RPMI8226 (cell line): ENCODE results near the gene TMEM61.
A peak's percentile ranks its signal among the peaks of the same experiment; 100 is the strongest.
"Not testable (repeated sequence)": the region's sequence is repeated elsewhere in the genome, so short reads cannot be mapped to it uniquely, and the experiment has no call there.

Experiments used
- DNase-seq: peaks from one replicate; pipeline ENCODE4 v3.0.0-alpha.2; 2015

TMEM61 gene

DNA sequence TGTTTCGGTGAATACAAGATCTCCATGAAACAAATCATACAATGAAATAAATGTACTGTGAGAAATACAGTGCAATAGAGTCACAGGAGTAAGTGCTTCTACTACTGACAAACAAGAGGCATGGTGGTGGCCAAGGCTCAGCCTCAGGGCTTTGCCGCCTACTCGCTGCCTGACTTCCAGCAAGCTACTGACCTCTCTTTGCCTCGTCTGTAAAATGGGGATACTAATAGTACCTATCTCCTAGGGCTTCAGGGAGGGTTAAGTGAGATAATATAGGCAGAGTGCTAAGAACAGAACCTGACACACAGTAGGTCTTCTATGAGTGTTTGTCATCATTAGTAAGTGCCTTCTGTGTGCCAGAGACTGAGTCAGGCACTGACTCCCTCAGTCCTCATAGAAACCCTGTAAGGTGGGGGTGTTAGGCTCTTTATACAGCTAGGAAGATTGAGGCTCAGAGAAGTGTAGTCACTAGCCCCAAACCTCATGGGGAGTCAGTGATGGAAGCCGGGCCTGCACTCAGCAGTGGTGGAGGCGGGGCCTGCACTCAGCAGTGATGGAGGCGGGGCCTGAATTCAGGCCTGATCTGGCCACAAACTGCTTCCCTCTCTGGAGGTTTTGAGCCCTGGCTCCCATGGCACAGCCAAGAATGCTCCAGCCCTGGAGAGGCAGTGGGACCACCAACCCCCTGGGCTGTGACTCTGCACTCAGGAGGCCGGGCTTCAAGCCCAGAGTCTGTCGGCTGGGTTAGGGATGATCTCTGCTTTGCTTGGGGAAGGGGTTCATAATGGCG lies 25.1 kb downstream of the TMEM61 start:
- DNase-seq: peak; percentile 55

DNA sequence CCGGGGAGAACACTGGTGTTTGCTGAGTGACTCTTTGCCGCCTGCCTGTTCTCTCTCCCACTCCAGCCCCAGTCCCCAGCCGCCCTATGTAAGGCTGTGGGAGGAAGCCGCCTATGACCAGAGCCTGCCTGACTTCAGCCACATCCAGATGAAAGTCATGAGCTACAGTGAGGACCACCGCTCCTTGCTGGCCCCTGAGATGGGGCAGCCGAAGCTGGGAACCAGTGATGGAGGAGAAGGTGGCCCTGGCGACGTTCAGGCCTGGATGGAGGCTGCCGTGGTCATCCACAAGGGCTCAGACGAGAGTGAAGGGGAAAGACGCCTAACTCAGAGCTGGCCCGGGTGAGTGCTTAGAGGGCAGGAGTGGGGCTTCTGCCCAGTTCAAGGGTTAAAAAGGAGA lies 26.5 kb downstream of the TMEM61 start:
- no peak for DNase-seq

- no peak for DNase-seq
Observed at GRCh38 chr1:55007625-55008024, 27.2 kb downstream of the TMEM61 start.

DNA sequence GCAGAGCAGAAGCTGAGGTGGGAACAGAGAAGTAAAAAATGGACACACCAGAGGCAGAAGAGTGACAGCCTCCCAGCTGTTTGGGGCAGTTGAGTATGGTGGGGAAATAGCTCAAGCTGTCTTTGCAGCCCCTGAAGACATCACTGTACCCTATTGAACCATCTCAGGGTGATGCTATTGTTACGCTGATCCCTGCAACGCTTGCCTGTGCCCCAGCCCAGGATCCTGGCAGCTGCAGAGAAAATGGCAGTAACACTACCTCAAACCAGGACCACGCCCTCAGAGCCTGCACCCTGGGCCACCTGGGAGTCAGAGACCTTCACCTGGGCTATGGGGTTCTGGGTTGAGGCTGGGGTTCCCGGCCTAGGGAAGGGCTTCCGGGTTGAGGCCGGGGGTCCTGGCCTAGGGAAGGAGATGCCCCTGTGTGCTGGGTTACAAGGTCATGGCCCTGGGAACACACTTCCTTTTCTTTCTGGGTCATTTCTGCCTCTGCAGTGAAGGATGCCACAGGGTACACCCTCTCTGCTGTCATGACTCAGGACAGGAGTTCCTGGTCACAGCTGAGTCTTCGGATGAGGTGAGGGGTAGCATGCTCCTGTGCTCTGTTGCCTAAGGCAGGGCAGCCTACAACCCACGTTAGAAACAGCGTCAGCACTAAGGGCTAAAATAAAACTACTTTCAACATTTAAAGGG lies 29.9 kb downstream of the TMEM61 start:
- DNase-seq: no peak

DNA sequence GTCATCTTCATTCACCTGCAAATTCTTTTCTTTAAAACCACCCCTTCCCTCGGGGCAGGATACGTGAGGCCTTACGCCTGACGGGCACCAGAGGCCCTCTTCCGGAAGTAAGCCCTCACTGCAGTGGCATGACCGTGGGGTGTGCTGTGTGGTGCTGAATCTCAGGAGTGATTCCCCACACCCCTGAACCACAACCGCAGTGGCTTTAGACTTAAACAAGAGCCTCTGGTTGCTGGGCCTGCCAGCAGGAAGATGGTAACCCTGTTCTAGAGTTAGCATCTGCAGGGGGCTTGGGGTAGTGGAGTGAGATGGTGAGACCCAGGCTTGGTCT lies 30.4 kb downstream of the TMEM61 start:
- peak; percentile 45 for DNase-seq

DNA sequence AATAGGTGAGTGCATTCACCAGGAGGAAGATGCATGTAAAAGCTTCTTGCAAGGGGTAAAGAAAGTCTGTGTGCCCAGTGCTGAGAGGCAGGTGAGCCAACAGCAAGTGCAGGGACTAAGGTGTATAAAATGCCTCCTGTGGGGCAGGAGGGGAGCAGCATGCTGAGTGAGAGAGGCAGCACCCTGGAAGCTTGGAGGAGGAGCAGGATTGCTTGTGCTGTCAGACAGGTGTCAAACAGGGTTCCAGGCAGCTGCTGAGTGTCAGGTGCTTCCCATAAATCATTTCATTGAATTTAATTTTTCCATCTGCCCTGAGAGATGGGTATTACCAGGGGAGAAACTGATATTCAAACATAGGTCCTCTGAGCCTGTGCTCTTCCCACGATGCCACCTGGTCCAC lies 32.2 kb downstream of the TMEM61 start:
- no peak for DNase-seq

DNA sequence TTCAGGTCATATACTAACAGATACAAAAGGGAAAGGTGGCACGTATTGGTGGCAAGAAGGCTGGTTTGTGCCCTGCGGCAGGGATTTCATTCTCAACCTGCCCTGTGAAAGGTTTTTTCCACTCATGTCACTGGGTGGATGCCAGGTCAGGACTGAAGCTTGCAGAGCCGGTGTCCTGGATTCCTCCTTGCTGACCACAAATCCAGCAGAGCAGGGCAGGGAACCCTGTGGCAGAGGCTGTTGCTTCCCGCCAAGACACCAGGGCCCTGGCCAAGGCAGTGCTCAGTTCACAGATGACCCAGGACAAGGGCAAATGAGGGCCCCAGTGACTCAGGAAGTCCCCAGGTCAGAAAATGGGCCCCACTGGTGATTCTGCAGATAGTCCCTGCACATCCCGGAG lies 34.7 kb downstream of the TMEM61 start:
- DNase-seq: no peak

DNA sequence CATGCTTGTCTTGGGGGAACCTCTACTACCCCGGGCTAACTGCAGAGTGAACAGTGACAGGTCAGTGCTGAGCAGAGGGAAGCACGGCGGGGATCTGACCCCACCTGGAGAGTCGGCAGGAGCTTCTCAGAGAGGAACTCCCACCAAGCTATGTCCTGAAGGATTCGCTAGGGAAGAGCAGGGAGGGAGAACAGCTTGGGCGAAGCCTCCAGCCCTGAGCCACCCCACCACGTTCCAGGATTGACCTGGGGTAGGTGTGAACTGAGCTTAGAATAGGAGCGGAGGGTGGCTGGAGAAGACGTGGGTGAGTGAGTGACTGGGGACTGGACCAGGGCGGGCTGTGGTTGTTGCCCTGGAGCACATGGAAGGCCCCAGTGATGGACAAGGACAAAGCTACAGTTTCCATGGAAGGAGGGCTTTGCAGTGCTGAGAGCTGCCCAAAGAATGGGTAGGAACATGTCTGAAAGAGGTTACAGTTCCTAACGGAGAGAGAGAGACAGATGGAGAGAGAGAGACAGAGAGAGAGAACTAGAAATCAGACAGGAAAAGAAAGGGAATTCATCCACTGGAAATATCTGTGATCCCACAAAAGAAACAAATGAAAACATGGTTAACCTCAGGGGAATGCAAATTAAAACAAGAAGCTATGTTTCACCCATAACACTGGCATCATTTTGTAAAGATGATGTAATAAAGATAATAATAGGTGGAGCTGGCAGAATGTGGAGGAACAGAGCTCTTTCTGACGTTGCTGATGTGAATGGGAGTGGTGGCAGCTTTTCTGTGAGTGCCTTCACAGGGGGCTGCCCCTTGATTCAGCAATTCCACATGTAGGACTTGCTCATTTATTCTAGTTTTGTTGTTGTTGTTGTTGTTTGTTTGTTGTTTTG lies 35.5 kb downstream of the TMEM61 start:
- no peak for DNase-seq

- no peak for DNase-seq
Observed at GRCh38 chr1:55018395-55018794, 38.0 kb downstream of the TMEM61 start.

- peak; percentile 96 for DNase-seq
Observed at GRCh38 chr1:55021942-55022546, 41.6 kb downstream of the TMEM61 start.

DNA sequence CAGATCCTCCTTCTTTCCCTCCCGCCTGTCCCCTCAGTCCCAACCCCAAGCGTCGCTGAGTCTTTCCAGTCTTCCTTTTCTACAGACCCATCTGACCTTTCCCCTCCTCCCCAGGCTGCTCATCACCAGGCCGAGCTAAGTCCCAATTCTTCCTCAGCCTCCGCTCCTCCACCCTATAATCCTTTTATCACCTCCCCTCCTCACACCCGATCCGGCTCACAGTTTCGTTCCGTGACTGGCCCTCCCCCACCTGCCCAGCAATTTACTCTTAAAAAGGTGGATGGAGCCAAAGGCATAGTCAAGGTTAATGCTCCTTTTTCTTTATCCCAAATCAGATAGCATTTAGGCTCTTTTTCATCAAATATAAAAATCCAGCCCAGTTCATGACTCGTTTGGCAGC lies 43.7 kb downstream of the TMEM61 start:
- DNase-seq: not testable (repeated sequence)

- DNase-seq: not testable (repeated sequence)
Observed at GRCh38 chr1:55026682-55027081, 46.3 kb downstream of the TMEM61 start.

GRCh38 chr1:55031098-55031497 lies 50.7 kb downstream of the TMEM61 start:
- DNase-seq: not testable (repeated sequence)

- no peak for DNase-seq
Observed at GRCh38 chr1:55033265-55033614, 52.8 kb downstream of the TMEM61 start.

DNA sequence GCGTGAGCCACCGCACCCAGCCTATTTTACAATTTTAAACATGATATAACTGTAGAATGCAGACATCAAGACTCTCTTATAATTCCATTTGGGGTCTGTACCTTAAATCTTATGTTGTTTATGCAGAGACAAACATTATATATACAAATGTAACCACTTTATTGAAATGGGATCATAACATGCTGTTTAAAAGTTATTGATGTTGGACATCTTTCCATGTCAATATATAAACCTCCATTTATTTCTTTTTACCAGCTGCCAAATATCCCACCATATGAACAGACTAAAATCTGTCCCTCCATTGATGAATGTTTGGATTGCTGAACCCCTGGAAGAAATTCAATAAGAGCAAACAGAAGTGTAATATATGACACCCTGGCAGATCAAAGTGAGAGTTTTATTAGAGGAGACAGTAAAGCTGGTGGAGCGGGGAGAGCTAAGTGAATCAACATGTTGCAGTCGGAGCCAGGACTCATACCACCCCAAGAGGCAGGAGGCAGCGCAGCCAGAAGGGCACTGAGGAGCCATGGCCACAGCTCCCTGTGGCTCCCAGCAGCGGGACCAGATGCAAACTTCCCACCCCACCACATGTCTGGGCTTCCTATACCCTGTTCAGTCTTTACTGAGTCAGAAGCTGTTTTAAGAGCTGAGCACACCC lies 54.2 kb downstream of the TMEM61 start:
- no peak for DNase-seq

DNA sequence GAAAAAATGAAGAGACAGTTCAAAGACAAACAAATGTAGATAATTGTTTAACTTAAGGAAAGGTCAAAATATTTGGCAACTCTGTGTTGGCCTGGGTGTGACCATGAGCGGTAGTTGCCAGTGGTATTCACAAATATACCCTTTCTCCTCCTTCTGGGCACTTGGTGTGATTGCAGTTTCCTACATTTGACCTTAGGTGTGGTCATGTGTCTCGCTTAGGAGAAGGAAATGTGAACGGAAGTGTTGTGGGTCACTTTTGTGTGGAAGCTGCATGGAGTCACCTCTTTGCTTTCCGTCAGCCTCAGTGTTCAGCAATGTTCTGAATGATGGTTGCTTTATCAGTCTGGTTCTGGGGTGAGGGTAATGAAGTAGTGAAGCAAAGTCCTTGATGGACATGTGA lies 55.5 kb downstream of the TMEM61 start:
- peak; percentile 23 for DNase-seq

GRCh38 chr1:55037733-55038551 lies 57.5 kb downstream of the TMEM61 start:
- DNase-seq: no peak

- no peak for DNase-seq
Observed at GRCh38 chr1:55038552-55038838, 58.1 kb downstream of the TMEM61 start.

GRCh38 chr1:55038974-55039341 lies 58.5 kb downstream of the TMEM61 start:
- no peak for DNase-seq

GRCh38 chr1:55039342-55040082 lies 59.1 kb downstream of the TMEM61 start, which contains the start of gene PCSK9:
Gene PCSK9 (plus strand): TSS chr1:55039548. CDS start chr1:55039838, 290 bp downstream.
- no peak for DNase-seq
